Neural cell (in vitro differentiated cells): ENCODE data around the gene LCE1B. TPM values are rescaled to one million over a fixed set of nuclear protein-coding genes. Genes with fewer than 3 reads are reported as not detected.

Experiments
- H2AFZ ChIP-seq: fragments of 200-600, 300-800 bp; sonication (generic), shearing (Covaris generic); 2 replicates; pipeline ENCODE4 v1.6.0; 2014; ENCODE audit warnings: low read depth, mild to moderate bottlenecking, antibody characterized with exemption, low read length, moderate library complexity
- H3F3A ChIP-seq: fragments of 200-600 bp; shearing (Covaris generic); 2 replicates; pipeline ENCODE4 v1.6.1; 2016; ENCODE audit warnings: mild to moderate bottlenecking, moderate library complexity, mixed read lengths, antibody characterized with exemption, low read length; ENCODE audit not compliant: insufficient read depth, poor library complexity, severe bottlenecking
- H3K27ac ChIP-seq: fragments of 200-600, 300-800 bp; sonication (generic), shearing (Covaris generic); 2 replicates; pipeline ENCODE4 v1.5.1; 2014; ENCODE audit warnings: mild to moderate bottlenecking, low read length, moderate library complexity
- H3K27me3 ChIP-seq: fragments of 300-800, 200-600 bp; sonication (generic), shearing (Covaris generic); 2 replicates; pipeline ENCODE4 v1.6.0; 2014; ENCODE audit warnings: mild to moderate bottlenecking, low read depth, low read length, moderate library complexity; ENCODE audit not compliant: insufficient read depth
- H3K36me3 ChIP-seq: fragments of 300-800, 200-600 bp; sonication (generic), shearing (Covaris generic); 2 replicates; pipeline ENCODE4 v1.5.1; 2014; ENCODE audit warnings: mild to moderate bottlenecking, antibody characterized with exemption, low read length, moderate library complexity; ENCODE audit not compliant: insufficient read depth
- H3K4me2 ChIP-seq: fragments of 300-800, 200-600 bp; sonication (generic), shearing (Covaris generic); 2 replicates; pipeline ENCODE4 v1.6.0; 2014; ENCODE audit warnings: mild to moderate bottlenecking, low read length
- H3K4me3 ChIP-seq: fragments of 300-800, 200-600 bp; sonication (generic), shearing (Covaris generic); 2 replicates; pipeline ENCODE4 v1.5.1; 2014; ENCODE audit warnings: mild to moderate bottlenecking, low read length, moderate library complexity
- H3K79me2 ChIP-seq: fragments of 200-600 bp; shearing (Covaris generic); replicated peaks from 2 replicates; pipeline ENCODE4 v1.6.0; 2014; ENCODE audit warnings: mild to moderate bottlenecking, low read length, moderate library complexity; ENCODE audit not compliant: insufficient read depth
- H3K9ac ChIP-seq: fragments of 300-800, 200-600 bp; sonication (generic), shearing (Covaris generic); 2 replicates; pipeline ENCODE4 v1.6.1; 2016; ENCODE audit warnings: mild to moderate bottlenecking, low read length, mixed read lengths
- H3K9me2 ChIP-seq: fragments of 200-600 bp; shearing (Covaris generic); 2 replicates; pipeline ENCODE4 v1.6.1; 2016; ENCODE audit warnings: mild to moderate bottlenecking, low read length, mixed read lengths; ENCODE audit not compliant: insufficient read depth
- H3K9me3 ChIP-seq: fragments of 200-600, 300-800 bp; sonication (generic), shearing (Covaris generic); 2 replicates; pipeline ENCODE4 v1.6.1; 2016; ENCODE audit warnings: mild to moderate bottlenecking, mixed run types, low read length, moderate library complexity, mixed read lengths
- H4K20me1 ChIP-seq: fragments of 200-600 bp; shearing (Covaris generic); 2 replicates; pipeline ENCODE4 v1.6.1; 2016; ENCODE audit warnings: mild to moderate bottlenecking, mixed run types; ENCODE audit not compliant: insufficient read depth
- CTCF ChIP-seq: fragments of 450-650 bp; IDR thresholded peaks from 2 replicates; pipeline ENCODE4 v1.5.1; 2014; ENCODE audit warnings: antibody characterized with exemption, mild to moderate bottlenecking, moderate library complexity; ENCODE audit not compliant: poor library complexity, severe bottlenecking
- EP300 ChIP-seq: fragments of 450-650 bp; conservative IDR thresholded peaks from 2 replicates; pipeline ENCODE4 v1.6.1; 2014; ENCODE audit warnings: antibody characterized with exemption, mild to moderate bottlenecking, moderate library complexity; ENCODE audit not compliant: poor library complexity, severe bottlenecking
- POLR2AphosphoS5 ChIP-seq: IDR thresholded peaks from 2 replicates; pipeline ENCODE4 v1.6.1; 2012
- RAD21 ChIP-seq: fragments of 450-650 bp; conservative IDR thresholded peaks from 2 replicates; pipeline ENCODE4 v1.6.1; 2014; ENCODE audit warnings: antibody characterized with exemption, mild to moderate bottlenecking, moderate library complexity
- REST ChIP-seq: IDR thresholded peaks from 2 replicates; pipeline ENCODE4 v1.6.1; 2012; ENCODE audit warnings: borderline replicate concordance
- SMC3 ChIP-seq: fragments of 450-650 bp; conservative IDR thresholded peaks from 2 replicates; pipeline ENCODE4 v1.6.1; 2014; ENCODE audit warnings: antibody characterized with exemption, mild to moderate bottlenecking, moderate library complexity; ENCODE audit not compliant: poor library complexity
- TAF1 ChIP-seq: IDR thresholded peaks from 2 replicates; pipeline ENCODE4 v1.6.1; 2012; ENCODE audit warnings: low read depth
- polyA plus RNA-seq: library from polyadenylated mRNA; depleted of rRNA; stranded (reverse); fragments of >200 nt; gene quantifications from 2 replicates; pipeline ENCODE4 v1.2.3, GENCODE V29; 2014

LCE1B gene
- polyA plus RNA-seq, 1 donor from 2014 or later: not detected

GRCh38 chr1:152811050-152811449 is 721 bp upstream of the LCE1B start:
- H3F3A ChIP-seq: no peaks in the 10 kb centered on the region
- no peak overlapping the region for H3K4me3 ChIP-seq
- H3K27me3 ChIP-seq: no peaks in the 10 kb centered on the region
- H4K20me1 ChIP-seq: no peaks in the 10 kb centered on the region
- H3K9me2 ChIP-seq: no peaks in the 10 kb centered on the region
- no peak overlapping the region for H3K9ac ChIP-seq
- H3K79me2 ChIP-seq: no peaks in the 10 kb centered on the region
- TF ChIP-seq CTCF (no peak), REST (no peak), EP300 (no peak)
- no peaks in the 10 kb centered on the region for H3K9me3 ChIP-seq
- no peaks in the 10 kb centered on the region for H3K36me3 ChIP-seq
- H2AFZ ChIP-seq: no peak overlapping the region
- no peak overlapping the region for H3K4me2 ChIP-seq
- no peak overlapping the region for H3K27ac ChIP-seq

GRCh38 chr1:152817309-152817708 is 5.5 kb downstream of the LCE1B start:
- TF ChIP-seq TAF1 (no peak), POLR2AphosphoS5 (no peak)
- H3F3A ChIP-seq: no peaks in the 10 kb centered on the region
- H4K20me1 ChIP-seq: no peaks in the 10 kb centered on the region
- no peaks in the 10 kb centered on the region for H3K9me3 ChIP-seq
- no peak overlapping the region for H2AFZ ChIP-seq
- H3K27me3 ChIP-seq: no peaks in the 10 kb centered on the region
- no peaks in the 10 kb centered on the region for H3K9me2 ChIP-seq
- H3K79me2 ChIP-seq: no peaks in the 10 kb centered on the region
- no peak overlapping the region for H3K4me2 ChIP-seq
- no peaks in the 10 kb centered on the region for H3K36me3 ChIP-seq
- H3K9ac ChIP-seq: no peak overlapping the region
- no peak overlapping the region for H3K4me3 ChIP-seq
- no peak overlapping the region for H3K27ac ChIP-seq

- H3K4me2 ChIP-seq: no peak overlapping the region
- no peaks in the 10 kb centered on the region for H3K9me3 ChIP-seq
- H3K79me2 ChIP-seq: no peaks in the 10 kb centered on the region
- no peaks in the 10 kb centered on the region for H3K36me3 ChIP-seq
- no peaks in the 10 kb centered on the region for H4K20me1 ChIP-seq
- no peak overlapping the region for H2AFZ ChIP-seq
- no peaks in the 10 kb centered on the region for H3K27me3 ChIP-seq
- H3K4me3 ChIP-seq: no peak overlapping the region
- no peaks in the 10 kb centered on the region for H3K9me2 ChIP-seq
- no peak overlapping the region for H3K9ac ChIP-seq
- H3F3A ChIP-seq: no peaks in the 10 kb centered on the region
- no peak for TF ChIP-seq POLR2AphosphoS5
- no peak for TF ChIP-seq RAD21
- TF ChIP-seq SMC3: no peak
- H3K27ac ChIP-seq: no peak overlapping the region
Observed at GRCh38 chr1:152823294-152823693, 11.5 kb downstream of the LCE1B start.
